T-helper 2 cell treated with Interferon-gamma antibody and Interleukin-4, amounts not matched to agents 100 ng/mL and 5 ng/mL, for 36 hours (primary cell): ENCODE measurements around the gene ARL6. TPM values are rescaled to one million over a fixed set of nuclear protein-coding genes. Genes with fewer than 3 reads are reported as not detected.
"Not testable (repeated sequence)": the region's sequence is repeated elsewhere in the genome, so short reads cannot be mapped to it uniquely, and the experiment has no call there.

Experiments
- intact Hi-C: fragments of 100-400 bp; cut with micrococcal nuclease; formaldehyde crosslinking; loops from one replicate; pipeline ENCODE4 v1.15.1; 2023
- total RNA-seq: library from RNA; stranded (reverse); gene quantifications from 2 replicates; pipeline ENCODE4 v1.2.3, GENCODE V29; 2022

The ARL6 gene
- total RNA-seq, 1 donor from 2014 or later = 2.9 TPM

DNA sequence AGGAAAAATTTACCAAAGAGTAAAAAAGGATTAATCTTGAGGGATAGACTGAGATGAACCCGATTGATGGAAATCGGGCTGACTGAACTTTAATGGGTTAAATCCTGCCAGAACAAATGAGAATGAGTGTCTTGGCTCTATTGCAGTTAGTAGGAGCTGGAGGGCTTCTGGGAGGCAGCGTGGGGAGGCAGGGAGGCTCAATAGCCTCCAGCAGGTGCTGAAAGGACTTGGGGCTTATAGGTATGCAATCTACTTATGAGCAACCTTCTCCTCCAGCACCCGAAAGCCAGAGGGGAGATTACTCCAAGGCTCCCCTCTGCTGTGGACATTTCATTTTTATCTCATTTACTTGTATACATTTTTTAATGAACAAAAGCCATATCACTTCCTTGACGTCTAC lies 56.2 kb downstream of the ARL6 start:
- intact Hi-C loops = loop anchor here (1.0 to 10.0 kb wide), 10 partner anchors 27 to 1994 kb away; partner anchors contain the start of genes ARL6, CMSS1, CPOX and DCBLD2

GRCh38 chr3:97821287-97821773 lies 56.8 kb downstream of the ARL6 start:
- intact Hi-C loops = loop anchor here (1.0 to 10.0 kb wide), 10 partner anchors 28 to 1993 kb away; partner anchors contain the start of genes ARL6, CMSS1, CPOX and DCBLD2

- intact Hi-C loops = loop anchor here (1.0 to 10.0 kb wide), 11 partner anchors 29 to 1993 kb away; partner anchors contain the start of genes ARL6, CMSS1, CPOX and DCBLD2
Observed at GRCh38 chr3:97821774-97822358, 57.3 kb downstream of the ARL6 start, which contains the start of gene CRYBG3. Gene CRYBG3 (plus strand): TSS chr3:97822011. CDS start chr3:97822207, 196 bp downstream.

DNA sequence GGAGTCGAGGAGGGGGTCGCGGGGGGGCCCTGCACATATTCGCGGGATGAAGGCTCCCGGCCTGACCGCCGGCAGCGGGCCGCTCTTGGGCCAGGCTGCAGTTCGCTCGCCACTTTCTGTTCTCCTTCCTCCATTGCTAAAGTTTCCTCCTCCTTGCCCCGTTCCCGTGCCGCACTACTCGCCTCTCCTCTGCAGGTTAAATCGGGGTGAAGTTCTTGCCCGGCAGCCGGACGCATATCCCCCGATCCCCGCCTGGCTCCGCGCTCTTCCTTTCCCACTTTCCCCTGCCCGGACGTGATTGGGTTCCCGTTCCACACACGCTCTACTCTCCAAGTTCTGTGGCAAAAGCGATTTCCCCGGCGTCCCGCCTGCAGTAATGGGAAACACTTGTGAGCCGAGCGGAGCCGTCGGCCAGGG lies 57.8 kb downstream of the ARL6 start:
- intact Hi-C loops = loop anchor here (2.0 to 10.0 kb wide), 5 partner anchors 50 to 1992 kb away; partner anchors contain the start of genes CMSS1 and CPOX

DNA sequence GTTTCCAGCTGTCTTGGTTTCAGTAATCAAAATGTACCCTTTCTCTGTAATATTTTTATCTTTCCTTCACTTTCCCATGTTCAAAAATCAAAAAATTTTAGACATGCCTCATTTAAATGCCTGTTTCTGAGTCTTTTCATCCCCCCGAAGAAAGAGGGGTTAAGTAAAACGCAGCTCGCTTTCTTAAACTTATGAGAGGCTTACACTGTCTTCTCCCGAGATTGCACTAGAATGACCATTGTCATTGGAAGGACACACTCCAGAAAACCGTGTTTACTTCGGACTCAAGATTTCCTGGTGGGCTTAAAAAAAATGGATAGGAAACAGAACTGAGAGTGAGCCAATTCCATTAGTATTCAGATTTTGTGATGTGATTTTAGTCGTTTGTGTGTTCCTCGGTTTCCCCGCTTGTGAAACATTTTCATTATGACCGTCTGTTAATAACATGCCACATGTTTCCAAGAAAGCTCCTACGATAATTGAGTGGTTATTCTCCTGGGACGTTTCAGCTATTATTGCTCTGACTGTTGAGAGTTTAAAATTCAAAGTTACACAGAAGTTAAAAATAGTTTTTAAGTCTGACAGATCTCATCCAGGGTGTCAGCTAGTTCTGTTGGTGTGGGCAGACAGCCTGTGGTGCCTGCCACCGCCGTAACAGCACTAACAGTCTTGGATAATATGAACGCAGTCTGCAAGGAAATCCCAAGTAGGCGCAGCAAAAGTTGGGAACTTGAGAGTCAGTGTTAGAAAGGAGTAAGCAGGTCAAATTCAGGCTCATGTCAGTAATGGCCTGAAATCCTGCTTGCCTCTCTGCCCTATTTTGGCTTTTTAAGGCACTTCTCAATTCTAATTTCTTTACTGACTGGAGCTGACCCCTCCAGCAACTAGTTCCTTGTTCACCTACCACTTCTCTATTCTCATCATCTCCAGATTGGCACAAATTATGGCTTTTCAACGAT lies 58.8 kb downstream of the ARL6 start:
- intact Hi-C loops = loop anchor here (2.0 to 10.0 kb wide), 5 partner anchors 49 to 1991 kb away; partner anchors contain the start of genes CMSS1 and CPOX

DNA sequence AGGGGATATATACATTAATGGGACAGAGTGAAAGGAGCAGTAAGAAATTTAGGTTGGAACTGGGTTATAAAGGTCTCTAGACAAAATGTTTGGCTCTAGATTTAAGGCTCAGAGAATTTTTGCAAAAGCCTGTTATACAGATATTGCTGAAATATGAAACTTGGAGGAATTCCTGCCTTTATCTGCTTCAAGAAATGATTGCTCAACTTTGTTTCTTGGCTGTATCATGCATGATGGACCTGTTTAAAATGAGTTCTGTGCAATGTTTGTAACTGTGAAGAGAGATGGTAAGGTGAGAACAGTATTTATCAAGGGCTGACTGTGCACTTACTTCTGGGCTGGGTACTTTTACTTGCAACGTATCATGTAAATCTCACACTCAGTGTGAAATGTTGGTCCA lies 60.5 kb downstream of the ARL6 start:
- intact Hi-C loops = loop anchor here (10.0 kb wide), 2 partner anchors 730 to 1990 kb away; partner anchors contain the start of gene CMSS1

- intact Hi-C loops = loop anchor here (10.0 kb wide), 2 partner anchors 727 to 1987 kb away; partner anchors contain the start of gene CMSS1
Observed at GRCh38 chr3:97827741-97828471, 63.3 kb downstream of the ARL6 start.

- intact Hi-C loops = loop anchor here (10.0 kb wide), 2 partner anchors 726 to 1986 kb away; partner anchors contain the start of gene CMSS1
Observed at GRCh38 chr3:97829198-97829597, 64.6 kb downstream of the ARL6 start.

- intact Hi-C loops = no loop called here
Observed at GRCh38 chr3:97830638-97831037, 66.1 kb downstream of the ARL6 start.

DNA sequence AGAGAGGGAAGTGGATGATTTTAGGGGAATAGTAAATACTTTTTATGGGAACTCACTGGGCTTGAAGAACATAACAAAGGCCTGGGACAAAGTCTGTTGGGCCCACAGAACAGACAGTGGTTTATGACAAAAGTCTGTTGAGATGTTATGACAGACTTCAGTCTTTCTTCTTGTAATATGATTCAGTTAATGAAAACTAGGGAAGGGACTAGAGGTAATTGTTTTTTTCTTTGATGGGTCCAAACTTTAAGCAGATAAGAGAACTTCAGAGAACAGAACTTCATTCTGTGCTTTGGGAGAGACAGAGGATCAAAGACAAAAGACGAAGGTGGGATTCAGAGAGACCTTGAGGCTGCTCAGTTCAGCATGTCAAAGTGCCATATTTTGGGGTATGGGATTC lies 66.6 kb downstream of the ARL6 start:
- intact Hi-C loops = no loop called here

GRCh38 chr3:97833184-97833583 lies 68.6 kb downstream of the ARL6 start:
- intact Hi-C loops = not testable (repeated sequence)

DNA sequence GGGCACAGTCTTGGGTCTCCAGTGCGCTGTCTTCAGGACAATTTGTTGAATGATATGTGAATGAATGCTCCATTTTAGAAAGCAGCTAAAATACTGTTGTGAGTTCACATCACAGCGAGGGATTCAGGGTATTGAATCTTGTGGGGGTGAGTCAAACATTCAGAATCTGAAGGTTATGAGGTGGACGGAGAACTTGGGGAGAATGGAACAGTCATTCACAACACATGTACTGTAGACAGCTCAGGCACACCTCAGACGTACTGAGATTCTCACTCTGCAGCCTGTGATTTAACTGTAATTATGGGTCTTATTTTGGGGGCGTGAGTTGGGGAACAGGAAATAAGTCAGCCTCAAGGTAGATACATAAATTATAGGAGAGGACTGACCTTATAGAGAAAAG lies 71.2 kb downstream of the ARL6 start:
- intact Hi-C loops = no loop called here

- intact Hi-C loops = no loop called here
Observed at GRCh38 chr3:97838393-97838792, 73.8 kb downstream of the ARL6 start.

GRCh38 chr3:97839944-97840343 lies 75.4 kb downstream of the ARL6 start:
- intact Hi-C loops = no loop called here

DNA sequence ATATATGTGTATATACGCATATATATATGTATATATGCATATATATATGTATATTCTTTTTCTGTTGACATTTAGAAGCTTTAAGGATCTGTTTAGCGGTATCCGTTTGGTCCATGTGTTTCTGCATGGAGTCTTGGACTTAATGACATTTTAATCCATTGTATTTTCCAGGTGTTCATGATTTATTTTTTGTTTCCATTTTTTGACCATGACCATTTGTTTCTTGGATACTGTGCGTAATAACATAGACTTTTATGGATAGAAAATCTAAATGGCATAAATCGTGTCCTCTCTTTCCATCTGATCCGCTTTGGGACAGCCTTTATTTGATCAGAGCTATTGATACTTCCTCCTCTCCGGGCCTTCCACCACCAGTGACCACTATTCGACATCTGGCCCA lies 76.7 kb downstream of the ARL6 start:
- intact Hi-C loops = no loop called here

GRCh38 chr3:97841956-97842355 lies 77.4 kb downstream of the ARL6 start:
- intact Hi-C loops = no loop called here

DNA sequence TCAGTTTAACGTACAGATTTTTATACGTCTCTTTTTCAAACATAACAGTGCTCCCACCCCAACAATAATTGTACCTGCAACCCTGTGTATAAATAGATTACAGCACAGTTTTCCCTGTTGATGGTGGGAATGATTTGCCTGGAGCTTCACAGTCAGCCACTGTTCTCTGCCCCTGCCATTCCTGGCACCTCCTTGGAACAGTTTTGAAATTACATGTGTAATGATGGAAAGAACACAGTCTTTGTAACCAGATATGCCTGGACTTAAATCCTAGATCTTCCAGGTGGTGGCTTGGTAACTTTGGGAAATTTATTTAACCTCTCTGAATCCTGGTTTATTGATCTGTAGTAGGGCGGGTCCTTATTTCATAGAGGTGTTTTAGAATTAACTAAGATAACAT lies 84.2 kb downstream of the ARL6 start:
- intact Hi-C loops = no loop called here
